PFSK-1 (cell line): Measurements from ENCODE around the gene GNPTAB.

Experiments
- FOXP2 ChIP-seq: optimal IDR thresholded peaks from 2 replicates; pipeline ENCODE3; 2011; ENCODE audit warnings: borderline replicate concordance, control low read depth, inconsistent platforms; ENCODE audit not compliant: insufficient read depth; ENCODE audit errors: extremely low read length, extremely low read depth
- POLR2AphosphoS5 ChIP-seq: IDR thresholded peaks from 2 replicates; pipeline ENCODE4 v1.6.1; 2012; ENCODE audit warnings: low read depth, mild to moderate bottlenecking, control low read depth, low read length, moderate library complexity
- REST ChIP-seq, 2 experiments: IDR thresholded peaks; 2 replicates each; pipeline versions ENCODE4 v1.6.1 to v1.8.0; 2011 to 2012; ENCODE audit warnings: low read depth in 2 of 2, low read length in 2 of 2, control low read depth in 1 of 2, inconsistent platforms in 1 of 2, mild to moderate bottlenecking in 1 of 2, moderate library complexity in 1 of 2; ENCODE audit not compliant: insufficient read depth in 1 of 2
- SIN3A ChIP-seq: IDR thresholded peaks from 2 replicates; pipeline ENCODE4 v1.6.1; 2012; ENCODE audit warnings: mild to moderate bottlenecking, low read length, moderate library complexity, borderline replicate concordance; ENCODE audit not compliant: insufficient read depth
- TAF1 ChIP-seq: IDR thresholded peaks from 2 replicates; pipeline ENCODE4 v1.6.1; 2012; ENCODE audit warnings: low read length, control low read depth, borderline replicate concordance; ENCODE audit not compliant: insufficient read depth

The GNPTAB gene

GRCh38 chr12:101707131-101707782 lies 123.5 kb downstream of the GNPTAB start:
- TF ChIP-seq SIN3A, result no peak
- TF ChIP-seq POLR2AphosphoS5, result no peak
- no peak for TF ChIP-seq TAF1
- no peak for TF ChIP-seq REST (IDR thresholded peaks at IDR 0.05; ENCODE audit: insufficient read depth in 1 of 2, low read depth in 2 of 2, low read length in 2 of 2)
- TF ChIP-seq FOXP2, result no peak

- no peak for TF ChIP-seq TAF1
- TF ChIP-seq REST (IDR thresholded peaks at IDR 0.05; ENCODE audit: insufficient read depth in 1 of 2, low read depth in 2 of 2, low read length in 2 of 2), result no peak
- TF ChIP-seq FOXP2, result no peak
- no peak for TF ChIP-seq SIN3A
Observed at GRCh38 chr12:101706403-101706802, 124.4 kb downstream of the GNPTAB start.

- TF ChIP-seq POLR2AphosphoS5, result no peak
- no peak for TF ChIP-seq TAF1
- TF ChIP-seq REST (IDR thresholded peaks at IDR 0.05; ENCODE audit: insufficient read depth in 1 of 2, low read depth in 2 of 2, low read length in 2 of 2), result no peak
- no peak for TF ChIP-seq SIN3A
- no peak for TF ChIP-seq FOXP2
Observed at GRCh38 chr12:101703487-101703886, 127.3 kb downstream of the GNPTAB start.

- TF ChIP-seq TAF1 (no peak), SIN3A (no peak), FOXP2 (no peak), POLR2AphosphoS5 (no peak), REST (IDR thresholded peaks at IDR 0.05; ENCODE audit: insufficient read depth in 1 of 2, low read depth in 2 of 2, low read length in 2 of 2) (no peak)
Observed at GRCh38 chr12:101700299-101700820, 130.4 kb downstream of the GNPTAB start.
